GM18873 (cell line): Measurements from ENCODE around the gene TMEM86B.
"Not testable (repeated sequence)": the region's sequence is repeated elsewhere in the genome, so short reads cannot be mapped to it uniquely, and the experiment has no call there.

ENCODE experiments used
- ATAC-seq: cut with Tn5 transposase; IDR thresholded peaks from one replicate; pipeline ENCODE4 v1.9.1; 2021; ENCODE audit warnings: mild to moderate bottlenecking, moderate library complexity, moderate number of reproducible peaks; ENCODE audit not compliant: unreplicated experiment, low FRiP score

TMEM86B gene

GRCh38 chr19:55224038-55224665 lies 4.4 kb downstream of the TMEM86B start:
- no peak for ATAC-seq

- no peak for ATAC-seq
These were observed 5.1 kb downstream of the TMEM86B start for GRCh38 chr19:55223291-55224037.

- ATAC-seq, result no peak
These were observed 8.0 kb downstream of the TMEM86B start for GRCh38 chr19:55220525-55220924.

GRCh38 chr19:55216461-55217198 lies 11.9 kb downstream of the TMEM86B start:
- no peak for ATAC-seq

- ATAC-seq, result no peak
These were observed 15.0 kb downstream of the TMEM86B start for GRCh38 chr19:55213547-55213946.

- no peak for ATAC-seq
These were observed 16.1 kb downstream of the TMEM86B start for GRCh38 chr19:55212447-55212846.

- ATAC-seq, result no peak
These were observed 18.7 kb downstream of the TMEM86B start for GRCh38 chr19:55209693-55210472.

- no peak for ATAC-seq
These were observed 19.5 kb downstream of the TMEM86B start, which contains the start of gene PTPRH for GRCh38 chr19:55208880-55209692. Gene PTPRH, minus strand, starts transcription at chr19:55209501. Its CDS starts 68 bp downstream, at chr19:55209433.

- ATAC-seq, result no peak
These were observed 21.7 kb downstream of the TMEM86B start for GRCh38 chr19:55206664-55207500.

GRCh38 chr19:55202199-55202598 lies 26.4 kb downstream of the TMEM86B start:
- ATAC-seq, result not testable (repeated sequence)

GRCh38 chr19:55199620-55200204 lies 28.9 kb downstream of the TMEM86B start:
- ATAC-seq, result no peak

- no peak for ATAC-seq
These were observed 29.9 kb downstream of the TMEM86B start for GRCh38 chr19:55198651-55199050.

- no peak for ATAC-seq
These were observed 31.0 kb downstream of the TMEM86B start for GRCh38 chr19:55197528-55197927.

- ATAC-seq, result no peak
These were observed 31.8 kb downstream of the TMEM86B start for GRCh38 chr19:55196803-55197202.

- no peak for ATAC-seq
These were observed 35.1 kb downstream of the TMEM86B start for GRCh38 chr19:55193481-55193880.

GRCh38 chr19:55189403-55189835 lies 39.1 kb downstream of the TMEM86B start:
- no peak for ATAC-seq

- ATAC-seq, result no peak
These were observed 39.9 kb downstream of the TMEM86B start for GRCh38 chr19:55188625-55189024.

- no peak for ATAC-seq
These were observed 42.5 kb downstream of the TMEM86B start for GRCh38 chr19:55186080-55186479.
